ENCODE data around the gene TNC.
A peak's percentile ranks its signal among the peaks of the same experiment; 100 is the strongest.

Gene TNC

GRCh38 chr9:115135821-115136778, 18.1 kb upstream of the TNC start:
- no peak for DNase-seq
- no CpG with 5 or more reads among the region's 8 CpGs for WGBS (ENCODE audit: extremely low coverage, insufficient coverage, low lambda C conversion rate)
- Histone ChIP-seq H3K27ac (ENCODE audit: low read depth, low read length) (no peak overlapping the region), H4K5ac (ENCODE audit: low read length) (no peak overlapping the region), H3K18ac (ENCODE audit: low read length) (peak overlapping the region; percentile 62), H3K4me3 (ENCODE audit: low read length) (no peak overlapping the region), H3K36me3 (ENCODE audit: control insufficient read depth, insufficient read depth, low read length) (no peaks in the 10 kb centered on the region), H2BK15ac (replicated peaks; ENCODE audit: low read depth) (no peak overlapping the region), H3K9ac (ENCODE audit: low read length) (no peak overlapping the region), H3K23ac (ENCODE audit: low read length) (no peak overlapping the region), H3K27me3 (ENCODE audit: insufficient read depth, low read length, poor library complexity) (no peaks in the 10 kb centered on the region), H3K79me2 (ENCODE audit: control insufficient read depth, insufficient read depth, low read length) (no peaks in the 10 kb centered on the region), H2AK5ac (ENCODE audit: low read length) (no peak overlapping the region), H4K8ac (ENCODE audit: low read depth, low read length) (no peak overlapping the region), H2BK5ac (ENCODE audit: low read length) (no peak overlapping the region), H3K56ac (ENCODE audit: low read length) (peak overlapping the region; percentile 27), H3K4ac (ENCODE audit: low read depth, low read length) (no peak overlapping the region), H3K4me1 (ENCODE audit: control insufficient read depth, low read depth, low read length) (no peaks in the 10 kb centered on the region), H3K4me2 (ENCODE audit: low read length) (no peak overlapping the region), H3K79me1 (ENCODE audit: low read length) (no peaks in the 10 kb centered on the region), H2BK120ac (ENCODE audit: low read depth, low read length) (no peak overlapping the region)

GRCh38 chr9:115134941-115135340, 17.0 kb upstream of the TNC start:
- WGBS (ENCODE audit: extremely low coverage, insufficient coverage, low lambda C conversion rate), result no CpG with 5 or more reads among the region's 4 CpGs
- no peak overlapping the region for H3K27ac ChIP-seq (ENCODE audit: low read depth, low read length)
- no peak for DNase-seq
- no peaks in the 10 kb centered on the region for H3K36me3 ChIP-seq (ENCODE audit: control insufficient read depth, insufficient read depth, low read length)
- no peak overlapping the region for H2AK5ac ChIP-seq (ENCODE audit: low read length)
- H3K4me2 ChIP-seq (ENCODE audit: low read length), result no peak overlapping the region
- H4K8ac ChIP-seq (ENCODE audit: low read depth, low read length), result no peak overlapping the region
- no peak overlapping the region for H2BK5ac ChIP-seq (ENCODE audit: low read length)
- H3K79me2 ChIP-seq (ENCODE audit: control insufficient read depth, insufficient read depth, low read length), result no peaks in the 10 kb centered on the region
- no peaks in the 10 kb centered on the region for H3K27me3 ChIP-seq (ENCODE audit: insufficient read depth, low read length, poor library complexity)
- H4K5ac ChIP-seq (ENCODE audit: low read length), result no peak overlapping the region
- H3K9ac ChIP-seq (ENCODE audit: low read length), result no peak overlapping the region
- no peak overlapping the region for H3K23ac ChIP-seq (ENCODE audit: low read length)
- no peak overlapping the region for H3K18ac ChIP-seq (ENCODE audit: low read length)
- H3K4me3 ChIP-seq (ENCODE audit: low read length), result no peak overlapping the region
- no peaks in the 10 kb centered on the region for H3K4me1 ChIP-seq (ENCODE audit: control insufficient read depth, low read depth, low read length)
- H3K79me1 ChIP-seq (ENCODE audit: low read length), result no peaks in the 10 kb centered on the region
- no peak overlapping the region for H2BK15ac ChIP-seq (replicated peaks; ENCODE audit: low read depth)
- no peak overlapping the region for H3K4ac ChIP-seq (ENCODE audit: low read depth, low read length)
- H3K56ac ChIP-seq (ENCODE audit: low read length), result no peak overlapping the region
- H2BK120ac ChIP-seq (ENCODE audit: low read depth, low read length), result no peak overlapping the region

- no peaks in the 10 kb centered on the region for H3K27me3 ChIP-seq (ENCODE audit: insufficient read depth, low read length, poor library complexity)
- H3K23ac ChIP-seq (ENCODE audit: low read length), result no peak overlapping the region
- H3K27ac ChIP-seq (ENCODE audit: low read depth, low read length), result no peak overlapping the region
- H3K79me2 ChIP-seq (ENCODE audit: control insufficient read depth, insufficient read depth, low read length), result no peaks in the 10 kb centered on the region
- H2AK5ac ChIP-seq (ENCODE audit: low read length), result no peak overlapping the region
- no peak overlapping the region for H2BK5ac ChIP-seq (ENCODE audit: low read length)
- no peak overlapping the region for H3K18ac ChIP-seq (ENCODE audit: low read length)
- no peaks in the 10 kb centered on the region for H3K4me1 ChIP-seq (ENCODE audit: control insufficient read depth, low read depth, low read length)
- H2BK15ac ChIP-seq (replicated peaks; ENCODE audit: low read depth), result no peak overlapping the region
- H3K36me3 ChIP-seq (ENCODE audit: control insufficient read depth, insufficient read depth, low read length), result no peaks in the 10 kb centered on the region
- H3K4me2 ChIP-seq (ENCODE audit: low read length), result no peak overlapping the region
- no peak overlapping the region for H4K8ac ChIP-seq (ENCODE audit: low read depth, low read length)
- no peak overlapping the region for H2BK120ac ChIP-seq (ENCODE audit: low read depth, low read length)
- H4K5ac ChIP-seq (ENCODE audit: low read length), result no peak overlapping the region
- H3K9ac ChIP-seq (ENCODE audit: low read length), result no peak overlapping the region
- DNase-seq, result no peak
- no peak overlapping the region for H3K56ac ChIP-seq (ENCODE audit: low read length)
- H3K4ac ChIP-seq (ENCODE audit: low read depth, low read length), result peak overlapping the region; percentile 23
- no CpG with 5 or more reads among the region's 2 CpGs for WGBS (ENCODE audit: extremely low coverage, insufficient coverage, low lambda C conversion rate)
- no peak overlapping the region for H3K4me3 ChIP-seq (ENCODE audit: low read length)
- no peaks in the 10 kb centered on the region for H3K79me1 ChIP-seq (ENCODE audit: low read length)
These were observed 15.7 kb upstream of the TNC start for GRCh38 chr9:115133649-115134048.

GRCh38 chr9:115132648-115133047, 14.7 kb upstream of the TNC start:
- no peak overlapping the region for H3K9ac ChIP-seq (ENCODE audit: low read length)
- no peak overlapping the region for H4K8ac ChIP-seq (ENCODE audit: low read depth, low read length)
- no peak overlapping the region for H3K27ac ChIP-seq (ENCODE audit: low read depth, low read length)
- no peak overlapping the region for H2BK5ac ChIP-seq (ENCODE audit: low read length)
- no peak overlapping the region for H4K5ac ChIP-seq (ENCODE audit: low read length)
- H3K18ac ChIP-seq (ENCODE audit: low read length), result no peak overlapping the region
- no peaks in the 10 kb centered on the region for H3K27me3 ChIP-seq (ENCODE audit: insufficient read depth, low read length, poor library complexity)
- no peak overlapping the region for H2AK5ac ChIP-seq (ENCODE audit: low read length)
- no peak overlapping the region for H2BK15ac ChIP-seq (replicated peaks; ENCODE audit: low read depth)
- H3K36me3 ChIP-seq (ENCODE audit: control insufficient read depth, insufficient read depth, low read length), result no peaks in the 10 kb centered on the region
- no peaks in the 10 kb centered on the region for H3K4me1 ChIP-seq (ENCODE audit: control insufficient read depth, low read depth, low read length)
- H3K4me2 ChIP-seq (ENCODE audit: low read length), result no peak overlapping the region
- no peak overlapping the region for H3K56ac ChIP-seq (ENCODE audit: low read length)
- H3K4me3 ChIP-seq (ENCODE audit: low read length), result no peak overlapping the region
- H2BK120ac ChIP-seq (ENCODE audit: low read depth, low read length), result no peak overlapping the region
- DNase-seq, result peak; percentile 36
- no peak overlapping the region for H3K4ac ChIP-seq (ENCODE audit: low read depth, low read length)
- no peaks in the 10 kb centered on the region for H3K79me2 ChIP-seq (ENCODE audit: control insufficient read depth, insufficient read depth, low read length)
- H3K23ac ChIP-seq (ENCODE audit: low read length), result no peak overlapping the region
- H3K79me1 ChIP-seq (ENCODE audit: low read length), result no peaks in the 10 kb centered on the region
- no CpG with 5 or more reads among the region's 12 CpGs for WGBS (ENCODE audit: extremely low coverage, insufficient coverage, low lambda C conversion rate)

- Histone ChIP-seq H3K27me3 (ENCODE audit: insufficient read depth, low read length, poor library complexity) (no peaks in the 10 kb centered on the region), H3K4me2 (ENCODE audit: low read length) (no peak overlapping the region), H4K8ac (ENCODE audit: low read depth, low read length) (no peak overlapping the region), H2BK120ac (ENCODE audit: low read depth, low read length) (no peak overlapping the region), H3K56ac (ENCODE audit: low read length) (no peak overlapping the region), H3K4me1 (ENCODE audit: control insufficient read depth, low read depth, low read length) (no peaks in the 10 kb centered on the region), H3K18ac (ENCODE audit: low read length) (no peak overlapping the region), H3K9ac (ENCODE audit: low read length) (no peak overlapping the region), H4K5ac (ENCODE audit: low read length) (no peak overlapping the region), H3K79me2 (ENCODE audit: control insufficient read depth, insufficient read depth, low read length) (no peaks in the 10 kb centered on the region), H3K79me1 (ENCODE audit: low read length) (no peaks in the 10 kb centered on the region), H3K4me3 (ENCODE audit: low read length) (no peak overlapping the region), H2BK5ac (ENCODE audit: low read length) (no peak overlapping the region), H3K27ac (ENCODE audit: low read depth, low read length) (no peak overlapping the region), H2AK5ac (ENCODE audit: low read length) (no peak overlapping the region), H3K36me3 (ENCODE audit: control insufficient read depth, insufficient read depth, low read length) (no peaks in the 10 kb centered on the region), H2BK15ac (replicated peaks; ENCODE audit: low read depth) (peak overlapping the region; percentile 28), H3K4ac (ENCODE audit: low read depth, low read length) (no peak overlapping the region), H3K23ac (ENCODE audit: low read length) (no peak overlapping the region)
- WGBS (ENCODE audit: extremely low coverage, insufficient coverage, low lambda C conversion rate), result no CpG with 5 or more reads among the region's 3 CpGs
- no peak for DNase-seq
These were observed 12.2 kb upstream of the TNC start for GRCh38 chr9:115130176-115130575.
